ENCODE data around the gene SMIM11.

DNA sequence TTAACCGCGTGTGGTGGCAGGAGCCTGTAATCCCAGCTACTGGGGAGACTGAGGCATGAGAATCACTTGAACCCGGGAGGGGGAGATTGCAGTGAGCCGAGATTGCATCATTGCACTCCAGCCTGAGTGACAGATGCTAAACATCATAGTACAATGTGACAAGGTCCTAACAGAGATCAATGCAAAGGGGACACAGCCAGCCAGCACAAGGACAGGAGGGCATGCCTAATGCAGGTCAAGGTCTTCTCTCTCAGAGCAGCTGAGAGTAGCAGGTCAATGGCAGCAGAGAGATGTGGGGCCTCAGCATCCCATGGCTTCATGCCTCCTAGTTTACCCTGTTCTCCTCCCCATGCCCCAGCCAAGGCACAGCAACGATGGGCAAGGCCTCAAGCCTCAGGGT is 3.0 kb upstream of the SMIM11 start:
- TF ChIP-seq, protein P1, sequence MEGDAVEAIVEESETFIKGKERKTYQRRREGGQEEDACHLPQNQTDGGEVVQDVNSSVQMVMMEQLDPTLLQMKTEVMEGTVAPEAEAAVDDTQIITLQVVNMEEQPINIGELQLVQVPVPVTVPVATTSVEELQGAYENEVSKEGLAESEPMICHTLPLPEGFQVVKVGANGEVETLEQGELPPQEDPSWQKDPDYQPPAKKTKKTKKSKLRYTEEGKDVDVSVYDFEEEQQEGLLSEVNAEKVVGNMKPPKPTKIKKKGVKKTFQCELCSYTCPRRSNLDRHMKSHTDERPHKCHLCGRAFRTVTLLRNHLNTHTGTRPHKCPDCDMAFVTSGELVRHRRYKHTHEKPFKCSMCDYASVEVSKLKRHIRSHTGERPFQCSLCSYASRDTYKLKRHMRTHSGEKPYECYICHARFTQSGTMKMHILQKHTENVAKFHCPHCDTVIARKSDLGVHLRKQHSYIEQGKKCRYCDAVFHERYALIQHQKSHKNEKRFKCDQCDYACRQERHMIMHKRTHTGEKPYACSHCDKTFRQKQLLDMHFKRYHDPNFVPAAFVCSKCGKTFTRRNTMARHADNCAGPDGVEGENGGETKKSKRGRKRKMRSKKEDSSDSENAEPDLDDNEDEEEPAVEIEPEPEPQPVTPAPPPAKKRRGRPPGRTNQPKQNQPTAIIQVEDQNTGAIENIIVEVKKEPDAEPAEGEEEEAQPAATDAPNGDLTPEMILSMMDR (IDR thresholded peaks at IDR 0.05): peak in 1 of 3 donors; percentile 17
- no peak for TF ChIP-seq POLR2A (IDR thresholded peaks at IDR 0.05)
